Measurements from ENCODE around the gene LBX2. TPM values are rescaled to one million over a fixed set of nuclear protein-coding genes. Genes with fewer than 3 reads are reported as not detected.

The LBX2 gene
- total and polyA plus RNA-seq, 10 of the 15 experiments (the other 5 are each of a cell fraction or from before 2014, with no cell fraction given) = 0.08 to 4.0 (median 0.27) TPM

DNA sequence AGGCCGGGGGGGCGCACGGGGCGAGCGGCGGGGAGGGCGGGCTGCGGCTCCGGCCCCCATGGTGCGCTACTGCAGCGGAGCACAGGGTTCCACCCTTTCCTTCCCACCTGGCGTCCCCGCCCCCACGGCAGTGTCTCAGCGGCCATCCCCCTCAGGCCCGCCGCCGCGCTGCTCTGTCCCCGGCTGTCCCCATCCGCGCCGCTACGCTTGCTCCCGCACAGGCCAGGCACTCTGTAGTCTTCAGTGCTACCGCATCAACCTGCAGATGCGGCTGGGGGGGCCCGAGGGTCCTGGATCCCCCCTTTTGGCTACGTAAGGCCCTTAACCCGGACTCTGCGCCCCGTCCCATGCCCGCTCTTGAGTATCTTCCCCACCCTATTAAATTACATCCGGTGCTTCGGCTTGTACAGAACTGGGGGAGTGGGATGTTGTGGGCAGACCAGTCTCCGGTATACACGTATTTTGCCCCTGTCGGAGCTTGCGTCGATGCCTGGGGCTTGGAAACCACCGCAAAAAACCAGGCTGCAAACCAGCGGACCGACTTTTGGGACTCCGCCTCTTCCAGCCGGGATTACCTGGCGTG lies 41.8 kb downstream of the LBX2 start:
- ChIA-PET POLR2A (interaction anchor here (0.6 to 5.8 kb wide), 17 partner anchors 10 to 279 kb away, joined by 3 to 44 read pairs (median 4); partner anchors contain the start of genes C2orf81, CCDC142, HTRA2 and MOB1A), SMC1A (ENCODE audit: uncharacterized antibody, unreplicated experiment) (interaction anchor here (0.7 to 5.5 kb wide), 13 partner anchors 10 to 130 kb away, joined by 3 to 24 read pairs (median 7); partner anchors contain the start of genes C2orf81, CCDC142, TTC31 and WDR54)
- TF ChIP-seq ATF7 (IDR thresholded peaks at IDR 0.05; ENCODE audit: low read depth) = peak; percentile 76; the same call in 1 of the 2 replicates
- TF ChIP-seq, protein P1, sequence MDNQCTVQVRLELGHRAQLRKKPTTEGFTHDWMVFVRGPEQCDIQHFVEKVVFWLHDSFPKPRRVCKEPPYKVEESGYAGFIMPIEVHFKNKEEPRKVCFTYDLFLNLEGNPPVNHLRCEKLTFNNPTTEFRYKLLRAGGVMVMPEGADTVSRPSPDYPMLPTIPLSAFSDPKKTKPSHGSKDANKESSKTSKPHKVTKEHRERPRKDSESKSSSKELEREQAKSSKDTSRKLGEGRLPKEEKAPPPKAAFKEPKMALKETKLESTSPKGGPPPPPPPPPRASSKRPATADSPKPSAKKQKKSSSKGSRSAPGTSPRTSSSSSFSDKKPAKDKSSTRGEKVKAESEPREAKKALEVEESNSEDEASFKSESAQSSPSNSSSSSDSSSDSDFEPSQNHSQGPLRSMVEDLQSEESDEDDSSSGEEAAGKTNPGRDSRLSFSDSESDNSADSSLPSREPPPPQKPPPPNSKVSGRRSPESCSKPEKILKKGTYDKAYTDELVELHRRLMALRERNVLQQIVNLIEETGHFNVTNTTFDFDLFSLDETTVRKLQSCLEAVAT (IDR thresholded peaks at IDR 0.05) = peak; percentile 73
- TF ChIP-seq, protein P2, sequence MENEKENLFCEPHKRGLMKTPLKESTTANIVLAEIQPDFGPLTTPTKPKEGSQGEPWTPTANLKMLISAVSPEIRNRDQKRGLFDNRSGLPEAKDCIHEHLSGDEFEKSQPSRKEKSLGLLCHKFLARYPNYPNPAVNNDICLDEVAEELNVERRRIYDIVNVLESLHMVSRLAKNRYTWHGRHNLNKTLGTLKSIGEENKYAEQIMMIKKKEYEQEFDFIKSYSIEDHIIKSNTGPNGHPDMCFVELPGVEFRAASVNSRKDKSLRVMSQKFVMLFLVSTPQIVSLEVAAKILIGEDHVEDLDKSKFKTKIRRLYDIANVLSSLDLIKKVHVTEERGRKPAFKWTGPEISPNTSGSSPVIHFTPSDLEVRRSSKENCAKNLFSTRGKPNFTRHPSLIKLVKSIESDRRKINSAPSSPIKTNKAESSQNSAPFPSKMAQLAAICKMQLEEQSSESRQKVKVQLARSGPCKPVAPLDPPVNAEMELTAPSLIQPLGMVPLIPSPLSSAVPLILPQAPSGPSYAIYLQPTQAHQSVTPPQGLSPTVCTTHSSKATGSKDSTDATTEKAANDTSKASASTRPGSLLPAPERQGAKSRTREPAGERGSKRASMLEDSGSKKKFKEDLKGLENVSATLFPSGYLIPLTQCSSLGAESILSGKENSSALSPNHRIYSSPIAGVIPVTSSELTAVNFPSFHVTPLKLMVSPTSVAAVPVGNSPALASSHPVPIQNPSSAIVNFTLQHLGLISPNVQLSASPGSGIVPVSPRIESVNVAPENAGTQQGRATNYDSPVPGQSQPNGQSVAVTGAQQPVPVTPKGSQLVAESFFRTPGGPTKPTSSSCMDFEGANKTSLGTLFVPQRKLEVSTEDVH (IDR thresholded peaks at IDR 0.05; ENCODE audit: low read depth, partially characterized antibody) = peak; percentile 56
- no peak for TF ChIP-seq HDGF (IDR thresholded peaks at IDR 0.05)
- peak; percentile 69 for TF ChIP-seq GABPA (IDR thresholded peaks at IDR 0.05; ENCODE audit: low read depth)
- TF ChIP-seq RB1 (IDR thresholded peaks at IDR 0.05; ENCODE audit: borderline replicate concordance) = peak; percentile 81
- TF ChIP-seq SMARCA5 (IDR thresholded peaks at IDR 0.05) = peak; percentile 88; the same call in 1 of the 2 replicates
- TF ChIP-seq JUND (IDR thresholded peaks at IDR 0.05; ENCODE audit: low read depth, low read length) = no peak
- peak; percentile 80; the same call in 1 of the 2 replicates for TF ChIP-seq ZNF207 (IDR thresholded peaks at IDR 0.05; ENCODE audit: borderline replicate concordance)
- TF ChIP-seq, protein P3, sequence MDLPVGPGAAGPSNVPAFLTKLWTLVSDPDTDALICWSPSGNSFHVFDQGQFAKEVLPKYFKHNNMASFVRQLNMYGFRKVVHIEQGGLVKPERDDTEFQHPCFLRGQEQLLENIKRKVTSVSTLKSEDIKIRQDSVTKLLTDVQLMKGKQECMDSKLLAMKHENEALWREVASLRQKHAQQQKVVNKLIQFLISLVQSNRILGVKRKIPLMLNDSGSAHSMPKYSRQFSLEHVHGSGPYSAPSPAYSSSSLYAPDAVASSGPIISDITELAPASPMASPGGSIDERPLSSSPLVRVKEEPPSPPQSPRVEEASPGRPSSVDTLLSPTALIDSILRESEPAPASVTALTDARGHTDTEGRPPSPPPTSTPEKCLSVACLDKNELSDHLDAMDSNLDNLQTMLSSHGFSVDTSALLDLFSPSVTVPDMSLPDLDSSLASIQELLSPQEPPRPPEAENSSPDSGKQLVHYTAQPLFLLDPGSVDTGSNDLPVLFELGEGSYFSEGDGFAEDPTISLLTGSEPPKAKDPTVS (IDR thresholded peaks at IDR 0.05; ENCODE audit: low read depth, low read length) = no peak
- TF ChIP-seq WRNIP1 (IDR thresholded peaks at IDR 0.05; ENCODE audit: borderline replicate concordance, low read depth, low read length) = no peak
- TF ChIP-seq SMAD1 (IDR thresholded peaks at IDR 0.05; ENCODE audit: low read depth, partially characterized antibody) = peak; percentile 73
- TF ChIP-seq, protein P4, sequence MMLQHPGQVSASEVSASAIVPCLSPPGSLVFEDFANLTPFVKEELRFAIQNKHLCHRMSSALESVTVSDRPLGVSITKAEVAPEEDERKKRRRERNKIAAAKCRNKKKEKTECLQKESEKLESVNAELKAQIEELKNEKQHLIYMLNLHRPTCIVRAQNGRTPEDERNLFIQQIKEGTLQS (IDR thresholded peaks at IDR 0.05; ENCODE audit: borderline replicate concordance, extremely low read depth, low read depth, low read length) = no peak
- no peak for TF ChIP-seq NR2C2 (IDR thresholded peaks at IDR 0.05; ENCODE audit: borderline replicate concordance, control insufficient read depth, insufficient read length, low read depth)
- no peak for TF ChIP-seq CHD1 (IDR thresholded peaks at IDR 0.05; ENCODE audit: low read depth, low read length)
- no peak for TF ChIP-seq FOS (IDR thresholded peaks at IDR 0.05; ENCODE audit: borderline replicate concordance, extremely low read depth, insufficient read length)
- TF ChIP-seq EED (IDR thresholded peaks at IDR 0.05; ENCODE audit: low read depth) = peak; percentile 93

More for the DNA sequence above, 41.8 kb downstream of the LBX2 start:
- ChIA-PET CTCF (interaction anchor here (1.2 to 6.7 kb wide), 9 partner anchors 9 to 130 kb away, joined by 3 to 54 read pairs (median 9); partner anchors contain the start of genes AUP1, CCDC142, HTRA2 and TTC31), RAD21 (ENCODE audit: unreplicated experiment) (interaction anchor here (0.8 to 3.5 kb wide), 22 partner anchors 9 to 427 kb away, joined by 3 to 21 read pairs (median 5); partner anchors contain the start of genes AUP1, C2orf81, CCDC142 and HTRA2)
- FAIRE-seq (no peak), DNase-seq (ENCODE audit: low read depth, low spot score) (no peak), ATAC-seq (peak; percentile 71)
- BruUV-seq (replicated peaks) = no TSS peak
- no peaks in the 10 kb centered on the region for H4K20me1 ChIP-seq (ENCODE audit: control insufficient read depth, insufficient read depth)
- under 1% methylated on average over 43 of the region's 46 CpGs for WGBS (ENCODE audit: insufficient coverage, insufficient replicate concordance, low lambda C conversion rate, missing lambda C conversion rate)
- peak overlapping the region; percentile 88 for H3K4me2 ChIP-seq (ENCODE audit: control insufficient read depth, insufficient read depth)
- H3K4me3 ChIP-seq = peak overlapping the region; percentile 80
- in situ Hi-C loops (cut with MboI) = no loop called here
- H3K9me3 ChIP-seq (replicated peaks; ENCODE audit: control insufficient read depth, insufficient read depth, low read length) = no peaks in the 10 kb centered on the region
- peak overlapping the region; percentile 87 for H3K9ac ChIP-seq (ENCODE audit: control insufficient read depth, insufficient read depth, low read length)
- peak overlapping the region; percentile 81 for H2AFZ ChIP-seq (ENCODE audit: control insufficient read depth, low read depth, low read length)
- no peaks in the 10 kb centered on the region for H3K27me3 ChIP-seq (replicated peaks in 1 of 2; ENCODE audit: control insufficient read depth in 2 of 2, insufficient read depth in 2 of 2, low read length in 1 of 2)
- intact Hi-C loops (cut with micrococcal nuclease; ENCODE audit: unreplicated experiment) = loop anchor here (1.0 kb wide), 3 partner anchors 8 to 72 kb away; partner anchors contain the start of genes AUP1, CCDC142, HTRA2 and MOGS
- peaks cover 18% of the 10 kb centered on the region for H3K79me2 ChIP-seq (ENCODE audit: control insufficient read depth, insufficient read depth, low read length)
- peaks cover 16% of the 10 kb centered on the region for H3K4me1 ChIP-seq (ENCODE audit: control insufficient read depth, insufficient read depth, low read length)
- H3K36me3 ChIP-seq (ENCODE audit: control insufficient read depth in 2 of 2, insufficient read depth in 2 of 2, low read length in 1 of 2) = peaks cover 0 to 2% of the 10 kb centered on the region in 2 experiments; a peak in 3 of 4 replicates
- H3K27ac ChIP-seq (ENCODE audit: control insufficient read depth, insufficient read depth) = peak overlapping the region; percentile 96
